GM21619 (cell line): ENCODE data around the gene PCDH9.
A peak's percentile ranks its signal among the peaks of the same experiment; 100 is the strongest.
"Not testable (repeated sequence)": the region's sequence is repeated elsewhere in the genome, so short reads cannot be mapped to it uniquely, and the experiment has no call there.

Experiments used
- ATAC-seq: cut with Tn5 transposase; IDR thresholded peaks from one replicate; pipeline ENCODE4 v1.9.1; 2021; ENCODE audit not compliant: unreplicated experiment

The PCDH9 gene

GRCh38 chr13:66795636-66796035, 434.5 kb downstream of the PCDH9 start:
- no peak for ATAC-seq

GRCh38 chr13:66794340-66795031, 435.6 kb downstream of the PCDH9 start:
- ATAC-seq: peak; percentile 65

- ATAC-seq: no peak
Measured at GRCh38 chr13:66790861-66791260, 439.3 kb downstream of the PCDH9 start.

- ATAC-seq: no peak
Measured at GRCh38 chr13:66781241-66781640, 448.9 kb downstream of the PCDH9 start.

GRCh38 chr13:66780814-66781213, 449.3 kb downstream of the PCDH9 start:
- ATAC-seq: no peak

GRCh38 chr13:66778461-66778860, 451.7 kb downstream of the PCDH9 start:
- no peak for ATAC-seq

- ATAC-seq: no peak
Measured at GRCh38 chr13:66775196-66775595, 454.9 kb downstream of the PCDH9 start.

GRCh38 chr13:66774046-66774445, 456.1 kb downstream of the PCDH9 start:
- no peak for ATAC-seq

- no peak for ATAC-seq
Measured at GRCh38 chr13:66765559-66765958, 464.6 kb downstream of the PCDH9 start.

- not testable (repeated sequence) for ATAC-seq
Measured at GRCh38 chr13:66760678-66761077, 469.5 kb downstream of the PCDH9 start.

- no peak for ATAC-seq
Measured at GRCh38 chr13:66759919-66760318, 470.2 kb downstream of the PCDH9 start.

GRCh38 chr13:66751691-66752090, 478.4 kb downstream of the PCDH9 start:
- peak; percentile 71 for ATAC-seq

- no peak for ATAC-seq
Measured at GRCh38 chr13:66748712-66749111, 481.4 kb downstream of the PCDH9 start.

- no peak for ATAC-seq
Measured at GRCh38 chr13:66745307-66745706, 484.8 kb downstream of the PCDH9 start.

- ATAC-seq: no peak
Measured at GRCh38 chr13:66723576-66723975, 506.6 kb downstream of the PCDH9 start.

GRCh38 chr13:66716538-66716937, 513.6 kb downstream of the PCDH9 start:
- no peak for ATAC-seq

GRCh38 chr13:66714795-66715194, 515.3 kb downstream of the PCDH9 start:
- ATAC-seq: no peak

- no peak for ATAC-seq
Measured at GRCh38 chr13:66704110-66704509, 526.0 kb downstream of the PCDH9 start.

- ATAC-seq: no peak
Measured at GRCh38 chr13:66703597-66703996, 526.5 kb downstream of the PCDH9 start.

- ATAC-seq: no peak
Measured at GRCh38 chr13:66700117-66700601, 530.0 kb downstream of the PCDH9 start.

GRCh38 chr13:66693656-66694055, 536.5 kb downstream of the PCDH9 start:
- ATAC-seq: no peak

GRCh38 chr13:66691149-66691548, 539.0 kb downstream of the PCDH9 start:
- no peak for ATAC-seq

GRCh38 chr13:66689628-66690027, 540.5 kb downstream of the PCDH9 start:
- ATAC-seq: no peak
